GM21423 (cell line): Measurements from ENCODE around the gene XRRA1.
"Not testable (repeated sequence)": the region's sequence is repeated elsewhere in the genome, so short reads cannot be mapped to it uniquely, and the experiment has no call there.

Experiments
- ATAC-seq: cut with Tn5 transposase; IDR thresholded peaks from one replicate; pipeline ENCODE4 v1.9.1; 2021; ENCODE audit warnings: mild to moderate bottlenecking, moderate library complexity; ENCODE audit not compliant: unreplicated experiment

The XRRA1 gene, protein sequence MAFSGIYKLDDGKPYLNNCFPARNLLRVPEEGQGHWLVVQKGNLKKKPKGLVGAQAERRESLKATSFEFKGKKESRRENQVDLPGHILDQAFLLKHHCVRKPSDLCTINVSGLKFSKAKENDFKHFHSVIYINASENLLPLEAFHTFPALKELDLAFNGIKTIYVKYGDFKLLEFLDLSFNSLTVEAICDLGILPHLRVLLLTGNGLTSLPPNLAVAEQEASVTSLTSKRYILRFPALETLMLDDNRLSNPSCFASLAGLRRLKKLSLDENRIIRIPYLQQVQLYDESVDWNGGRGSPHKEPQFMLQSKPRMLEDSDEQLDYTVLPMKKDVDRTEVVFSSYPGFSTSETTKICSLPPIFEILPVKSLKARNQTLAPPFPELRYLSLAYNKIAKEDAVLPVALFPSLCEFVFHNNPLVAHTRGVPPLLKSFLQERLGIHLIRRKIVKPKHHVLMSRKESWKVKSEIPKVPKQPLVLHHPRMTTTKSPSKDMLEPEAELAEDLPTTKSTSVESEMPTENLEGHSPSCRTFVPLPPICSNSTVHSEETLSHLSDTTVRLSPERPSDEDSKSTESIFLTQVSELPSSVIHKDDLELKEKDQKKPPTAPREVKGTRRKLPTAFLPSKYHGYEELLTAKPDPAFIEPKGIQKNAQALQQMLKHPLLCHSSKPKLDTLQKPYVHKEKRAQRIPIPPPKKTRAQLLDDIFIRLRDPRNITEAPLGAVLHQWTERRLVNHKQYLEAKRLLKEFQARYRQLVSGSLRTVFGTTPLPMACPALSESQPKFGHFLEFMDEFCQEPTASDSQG

DNA sequence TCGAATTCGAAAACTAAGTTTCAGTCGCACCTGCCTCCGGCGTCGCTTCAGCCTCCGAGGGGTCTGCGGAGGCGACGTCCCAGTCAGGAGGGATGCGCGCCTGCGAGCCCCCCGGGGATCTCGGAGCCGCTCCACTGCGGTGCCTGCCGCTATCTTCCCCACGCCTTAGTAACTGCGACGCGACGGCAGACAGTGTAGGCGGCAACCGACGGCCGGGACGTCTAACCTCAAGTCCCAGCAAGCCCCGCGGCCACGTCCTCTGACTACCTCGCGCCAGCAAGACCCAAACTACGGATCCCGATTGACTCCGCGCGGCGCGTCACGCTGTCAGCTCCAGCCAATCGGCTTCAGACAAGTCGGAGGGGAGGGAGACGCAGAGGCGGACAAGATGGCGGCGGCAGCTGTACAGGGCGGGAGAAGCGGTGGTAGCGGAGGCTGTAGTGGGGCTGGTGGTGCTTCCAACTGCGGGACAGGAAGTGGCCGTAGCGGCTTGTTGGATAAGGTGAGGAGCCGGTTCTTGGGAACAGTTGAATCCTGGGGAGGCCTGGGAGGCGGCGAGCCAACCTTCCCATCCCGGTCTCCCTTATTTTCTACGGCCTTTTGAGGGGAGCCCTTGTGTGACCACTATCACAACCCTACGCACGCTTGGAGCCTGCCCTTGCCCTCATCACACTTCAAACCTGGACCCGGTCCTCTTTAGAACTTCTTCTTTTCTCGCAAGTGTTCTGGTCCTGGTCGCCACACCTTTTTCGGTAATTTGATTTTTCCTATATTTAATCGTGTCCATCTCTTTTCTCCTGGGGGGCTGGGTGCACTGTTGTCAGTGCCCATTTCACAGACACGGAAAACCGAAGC lies at the start of gene XRRA1, which contains the start of gene SPCS2:
XRRA1 (minus strand) TSS at position 194 of the 855 bp plus-strand sequence. CDS start 8,213 bp downstream, outside the sequence.
SPCS2 (plus strand) TSS at position 369 of the 855 bp plus-strand sequence; CDS start at position 389, 20 bp downstream.
- ATAC-seq = peak; percentile 94

- ATAC-seq = no peak
These were observed 44.0 kb upstream of the XRRA1 start for GRCh38 chr11:74992852-74993251.

DNA sequence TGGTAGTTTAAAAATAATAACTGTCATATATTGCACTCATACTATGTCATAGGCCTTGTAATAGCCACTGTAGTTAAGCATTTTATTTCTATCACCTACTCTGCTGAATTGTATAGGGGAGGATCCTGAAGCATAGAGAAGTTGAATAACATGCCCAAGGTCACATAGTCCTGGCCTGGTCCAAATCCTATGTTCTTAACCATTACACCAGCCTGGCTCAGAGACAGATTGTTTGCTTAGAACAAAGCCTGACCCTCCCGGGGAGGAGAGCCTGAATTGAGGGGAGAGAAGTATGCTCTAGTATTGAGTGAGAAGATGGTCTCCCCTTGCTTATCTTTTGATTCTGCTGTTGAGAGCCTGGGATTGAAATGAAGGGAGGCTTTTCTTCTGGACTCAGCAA lies 42.0 kb upstream of the XRRA1 start:
- ATAC-seq = no peak

- not testable (repeated sequence) for ATAC-seq
These were observed 41.3 kb upstream of the XRRA1 start for GRCh38 chr11:74990150-74990549.

DNA sequence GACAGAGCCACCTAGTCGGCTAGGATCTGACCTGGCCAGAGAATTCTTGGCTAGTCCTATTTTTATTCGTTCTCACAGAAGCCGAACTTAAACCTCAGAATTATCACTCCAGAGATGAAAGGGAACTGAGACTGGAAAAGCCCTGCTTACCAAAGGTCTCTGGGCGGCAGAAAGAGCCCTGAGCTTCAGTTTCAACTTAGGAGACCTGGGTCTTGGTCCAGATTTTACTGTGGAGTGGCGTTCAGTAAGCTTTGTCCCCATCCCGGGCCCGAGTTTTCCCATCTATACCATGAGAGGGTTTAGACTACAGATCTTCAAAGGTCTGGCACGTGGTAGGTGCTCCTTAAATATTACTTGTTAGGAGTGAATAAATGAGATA lies 40.4 kb upstream of the XRRA1 start:
- ATAC-seq = peak; percentile 6

DNA sequence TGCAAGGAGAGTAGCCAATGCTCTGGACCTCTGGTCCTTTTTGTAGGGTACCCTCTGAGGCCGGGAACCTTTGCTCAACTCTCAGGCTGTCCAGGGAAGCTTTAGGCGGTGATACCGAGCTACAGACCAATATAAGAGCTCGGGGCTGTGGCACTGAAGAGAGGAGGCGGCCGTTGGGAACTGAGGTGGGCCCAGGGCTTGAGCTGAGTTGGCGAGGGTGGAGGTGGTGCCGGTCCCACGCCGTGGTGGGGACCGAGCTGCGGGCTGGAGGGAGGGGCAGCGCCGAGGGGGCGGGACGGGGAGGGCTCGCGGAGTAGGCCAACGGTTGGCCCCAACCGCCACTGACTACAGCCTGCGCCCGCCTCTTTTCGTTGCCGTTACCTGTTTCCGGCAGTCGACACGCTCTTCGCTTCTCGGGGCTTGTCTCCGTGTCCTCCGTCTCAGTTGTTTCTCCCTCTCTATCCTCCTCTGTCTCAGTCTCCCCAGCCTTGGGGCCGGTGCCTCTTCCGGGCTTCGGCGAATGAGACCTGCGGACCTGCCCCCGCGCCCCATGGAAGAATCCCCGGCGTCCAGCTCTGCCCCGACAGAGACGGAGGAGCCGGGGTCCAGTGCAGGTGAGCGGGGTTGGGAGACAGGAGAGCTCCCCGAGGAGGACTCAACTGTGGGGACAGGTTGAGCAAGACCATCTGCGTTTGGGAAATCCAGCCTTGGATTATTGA lies 39.8 kb upstream of the XRRA1 start, which contains the start of gene NEU3:
NEU3 (plus strand) TSS at position 393 of the 719 bp plus-strand sequence; CDS start at position 521, 128 bp downstream.
- peak; percentile 83 for ATAC-seq

DNA sequence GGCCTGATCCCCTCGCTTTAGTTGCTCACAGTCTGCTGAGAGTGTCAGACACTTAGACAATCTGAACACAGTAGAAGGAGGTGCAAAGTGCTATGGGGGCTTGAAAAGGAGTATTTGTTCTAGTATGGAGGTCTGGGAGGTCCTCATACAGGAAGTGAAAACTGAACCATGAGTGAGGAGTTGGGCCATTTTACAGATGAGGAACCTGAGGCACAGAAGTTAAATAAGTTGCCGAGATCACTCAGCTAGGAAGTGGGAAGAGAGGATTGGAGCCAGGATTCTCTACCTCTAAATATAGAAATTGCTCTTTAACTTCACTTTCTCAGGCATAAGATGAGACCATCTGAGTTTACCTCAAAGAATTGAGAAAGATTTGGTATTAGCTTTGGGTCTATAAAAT lies 35.8 kb upstream of the XRRA1 start:
- no peak for ATAC-seq

DNA sequence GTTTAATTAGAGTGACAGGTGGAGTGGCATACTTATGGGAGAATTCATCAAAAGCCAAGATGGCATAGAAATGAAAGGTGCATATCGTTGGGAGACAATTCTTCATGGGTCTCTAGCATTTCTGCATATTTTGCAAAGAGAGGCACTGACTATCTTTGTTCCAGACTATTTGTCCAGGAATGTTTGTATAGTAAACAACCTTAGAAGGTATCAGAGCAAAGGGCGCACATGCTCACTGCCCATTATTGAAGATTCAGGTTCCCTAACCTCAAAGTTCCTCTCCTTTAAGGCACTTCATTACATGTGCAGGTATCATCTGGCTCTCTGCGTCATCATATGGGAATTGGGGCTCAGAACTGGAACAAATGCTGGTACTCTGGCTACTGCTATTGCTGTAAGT lies 35.2 kb upstream of the XRRA1 start:
- no peak for ATAC-seq

GRCh38 chr11:74981888-74982287 lies 33.0 kb upstream of the XRRA1 start:
- ATAC-seq = no peak

DNA sequence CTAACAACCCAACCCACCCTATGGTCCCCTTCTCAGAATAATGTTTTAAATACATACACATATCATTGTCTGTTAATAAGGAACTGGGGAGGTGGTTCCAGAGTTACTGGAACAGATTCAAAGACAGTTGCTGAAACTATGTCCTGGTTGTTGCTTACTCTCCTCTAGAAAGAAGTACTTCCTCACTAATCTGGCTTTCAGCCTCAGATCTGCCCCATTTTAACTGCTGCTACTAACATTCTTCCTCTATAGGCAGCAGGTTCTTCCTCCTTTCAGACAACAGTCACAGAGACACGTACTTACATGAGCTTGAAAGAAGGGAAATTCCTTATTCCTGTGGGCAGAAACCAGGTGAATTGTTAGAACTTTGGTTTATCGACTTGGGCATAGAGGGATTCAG lies 31.7 kb upstream of the XRRA1 start:
- no peak for ATAC-seq

DNA sequence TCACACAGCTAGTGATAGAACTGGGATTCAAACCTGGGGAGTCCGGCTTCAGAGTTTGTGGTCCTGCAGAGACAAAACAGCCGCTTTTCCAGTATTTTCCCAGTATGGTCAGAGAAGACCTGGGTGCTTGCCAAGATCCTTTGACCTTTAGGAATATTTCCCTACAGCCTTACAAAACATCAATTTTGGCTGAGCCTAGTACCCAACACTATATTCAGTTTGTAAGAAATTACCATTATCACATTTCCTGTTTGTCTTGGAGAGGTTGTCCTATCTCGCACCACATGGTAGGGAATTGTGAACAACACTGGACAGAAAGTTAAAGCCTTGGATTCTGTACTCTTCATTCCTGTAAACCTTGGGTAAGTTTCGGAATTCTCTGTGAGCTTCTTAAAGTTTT lies 29.1 kb upstream of the XRRA1 start:
- ATAC-seq = no peak

DNA sequence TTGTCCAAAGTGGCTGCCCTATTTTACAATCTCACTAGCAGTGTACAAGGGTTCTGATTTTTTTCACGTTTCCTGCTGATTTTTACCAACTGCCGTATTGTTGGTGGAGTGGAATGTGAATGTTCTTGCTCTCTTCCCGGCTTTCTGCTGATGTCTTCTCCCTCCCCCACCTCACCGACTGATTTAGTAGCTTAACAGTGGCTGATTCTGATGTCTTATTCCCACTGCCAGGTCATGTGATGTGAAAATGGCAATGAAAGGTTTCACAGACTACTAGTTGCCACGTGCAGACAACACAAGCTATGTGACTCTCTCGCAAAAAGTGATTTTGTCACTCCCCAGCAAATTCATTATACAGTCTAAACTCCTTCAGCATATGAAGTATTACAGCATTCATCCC lies 22.5 kb upstream of the XRRA1 start:
- ATAC-seq = no peak

GRCh38 chr11:74970852-74971395 lies 22.0 kb upstream of the XRRA1 start:
- no peak for ATAC-seq

DNA sequence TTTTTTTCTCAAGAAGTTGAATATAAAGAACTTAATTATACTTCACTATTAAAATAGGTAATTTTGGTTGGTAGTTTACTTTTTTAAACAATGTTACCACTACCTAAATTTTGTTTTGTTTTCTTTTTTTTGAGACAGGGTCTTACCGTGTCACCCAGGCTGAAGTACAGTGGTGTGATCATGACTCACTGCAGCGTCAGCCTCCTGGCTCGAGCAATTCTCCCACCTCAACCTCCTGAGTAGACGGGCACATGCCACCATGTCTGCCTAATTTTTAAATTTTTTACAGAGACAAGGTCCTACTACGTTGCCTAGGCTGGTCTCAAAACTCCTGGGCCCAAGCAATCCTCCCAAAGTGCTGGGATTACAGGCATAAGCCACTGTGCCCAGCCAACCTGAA lies 17.8 kb upstream of the XRRA1 start:
- no peak for ATAC-seq

GRCh38 chr11:74960128-74960527 lies 11.2 kb upstream of the XRRA1 start:
- not testable (repeated sequence) for ATAC-seq

- no peak for ATAC-seq
These were observed 9.2 kb upstream of the XRRA1 start for GRCh38 chr11:74957937-74958629.

DNA sequence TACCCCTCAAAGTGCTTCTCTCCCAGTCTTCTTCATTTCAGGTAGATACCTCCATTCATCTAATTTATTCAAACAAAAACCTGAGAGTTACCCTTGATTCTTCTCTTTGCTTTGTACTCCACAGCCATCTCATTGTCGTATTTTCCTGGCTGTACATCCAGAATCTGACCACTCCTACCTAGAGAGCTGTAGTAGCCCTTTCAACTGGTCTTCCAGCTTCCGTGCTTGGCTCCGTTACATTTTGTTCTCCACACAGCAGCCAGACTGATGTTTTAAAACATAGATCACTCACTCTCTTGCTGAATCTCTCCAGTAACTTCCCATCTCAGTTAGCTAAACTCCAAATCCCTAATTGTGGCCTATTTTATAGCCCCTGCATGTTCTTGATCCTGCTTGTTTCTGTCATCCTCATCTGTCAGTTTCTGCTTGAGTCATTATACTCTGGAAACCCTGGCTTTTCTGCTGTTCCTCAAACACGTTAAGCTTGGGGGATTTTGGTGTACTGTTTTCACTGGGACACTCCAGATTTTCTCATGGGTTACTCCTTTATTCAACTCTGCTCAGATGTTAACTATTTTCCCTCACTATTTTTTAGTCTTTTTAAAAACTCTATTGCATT lies 7.6 kb upstream of the XRRA1 start:
- no peak for ATAC-seq

DNA sequence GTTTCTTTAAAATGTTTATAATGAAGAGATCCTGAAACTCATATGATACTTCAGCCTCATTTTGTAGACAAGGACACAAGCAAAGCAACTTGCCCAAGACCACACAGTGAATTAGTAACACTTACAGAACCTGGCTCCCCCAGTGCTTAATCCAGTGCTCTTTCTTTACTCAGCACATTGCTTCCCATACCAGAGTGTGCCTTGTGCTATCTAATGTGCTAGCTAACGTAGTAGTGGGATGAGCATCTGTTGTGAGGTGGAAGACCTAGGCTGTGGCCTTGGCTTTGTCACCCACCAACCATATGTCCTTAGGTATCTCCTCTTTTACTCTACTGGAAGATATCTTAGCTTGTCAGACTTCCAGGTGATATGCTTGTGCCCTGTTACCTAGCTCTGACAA lies 5.3 kb upstream of the XRRA1 start:
- no peak for ATAC-seq

GRCh38 chr11:74953451-74953850 lies 4.6 kb upstream of the XRRA1 start:
- no peak for ATAC-seq
